Measurements from ENCODE around the gene QRICH1. TPM values are rescaled to one million over a fixed set of nuclear protein-coding genes. Genes with fewer than 3 reads are reported as not detected.

QRICH1 gene
- total RNA-seq, 4 donors from 2014 or later: 61.1 to 132 (median 99.7) TPM

GRCh38 chr3:49121132-49121736, 27.4 kb upstream of the QRICH1 start:
- Histone ChIP-seq H3K4me1 (peaks cover 4 to 14% (median 8%) of the 10 kb centered on the region in 4 donors), H3K4me3 (peak overlapping the region; percentile 96 to 100 (median 96)), H3K27ac (peak overlapping the region; percentile 92 to 97 (median 93)), H3K27me3 (no peaks in the 10 kb centered on the region), H3K36me3 (peaks cover 0 to 68% (median 0%) of the 10 kb centered on the region in 3 donors), H3K9me3 (no peaks in the 10 kb centered on the region)
- peak in 1 of 3 donors; percentile 49 for DNase-seq
- TF ChIP-seq, protein P1, sequence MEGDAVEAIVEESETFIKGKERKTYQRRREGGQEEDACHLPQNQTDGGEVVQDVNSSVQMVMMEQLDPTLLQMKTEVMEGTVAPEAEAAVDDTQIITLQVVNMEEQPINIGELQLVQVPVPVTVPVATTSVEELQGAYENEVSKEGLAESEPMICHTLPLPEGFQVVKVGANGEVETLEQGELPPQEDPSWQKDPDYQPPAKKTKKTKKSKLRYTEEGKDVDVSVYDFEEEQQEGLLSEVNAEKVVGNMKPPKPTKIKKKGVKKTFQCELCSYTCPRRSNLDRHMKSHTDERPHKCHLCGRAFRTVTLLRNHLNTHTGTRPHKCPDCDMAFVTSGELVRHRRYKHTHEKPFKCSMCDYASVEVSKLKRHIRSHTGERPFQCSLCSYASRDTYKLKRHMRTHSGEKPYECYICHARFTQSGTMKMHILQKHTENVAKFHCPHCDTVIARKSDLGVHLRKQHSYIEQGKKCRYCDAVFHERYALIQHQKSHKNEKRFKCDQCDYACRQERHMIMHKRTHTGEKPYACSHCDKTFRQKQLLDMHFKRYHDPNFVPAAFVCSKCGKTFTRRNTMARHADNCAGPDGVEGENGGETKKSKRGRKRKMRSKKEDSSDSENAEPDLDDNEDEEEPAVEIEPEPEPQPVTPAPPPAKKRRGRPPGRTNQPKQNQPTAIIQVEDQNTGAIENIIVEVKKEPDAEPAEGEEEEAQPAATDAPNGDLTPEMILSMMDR (IDR thresholded peaks at IDR 0.05): no peak
- TF ChIP-seq POLR2A (IDR thresholded peaks at IDR 0.05): no peak

GRCh38 chr3:49120438-49121131, 26.7 kb upstream of the QRICH1 start, which contains the start of gene USP19:
TSS of gene USP19 (minus strand) at chr3:49120823. CDS start at chr3:49119145, 1,678 bp downstream.
- peak; percentile 85 for TF ChIP-seq POLR2A (IDR thresholded peaks at IDR 0.05)
- TF ChIP-seq, protein P1 (IDR thresholded peaks at IDR 0.05): no peak
- H3K27me3 ChIP-seq: no peaks in the 10 kb centered on the region
- peaks cover 0 to 68% (median 0%) of the 10 kb centered on the region in 3 donors for H3K36me3 ChIP-seq
- H3K4me1 ChIP-seq: peaks cover 4 to 14% (median 8%) of the 10 kb centered on the region in 4 donors
- DNase-seq: peak; percentile 96 to 98 (median 98)
- no peaks in the 10 kb centered on the region for H3K9me3 ChIP-seq
- H3K4me3 ChIP-seq: peak within 1 kb of the TSS; percentile 96 to 100 (median 96)
- peak within 1 kb of the TSS; percentile 92 to 97 (median 93) for H3K27ac ChIP-seq

DNA sequence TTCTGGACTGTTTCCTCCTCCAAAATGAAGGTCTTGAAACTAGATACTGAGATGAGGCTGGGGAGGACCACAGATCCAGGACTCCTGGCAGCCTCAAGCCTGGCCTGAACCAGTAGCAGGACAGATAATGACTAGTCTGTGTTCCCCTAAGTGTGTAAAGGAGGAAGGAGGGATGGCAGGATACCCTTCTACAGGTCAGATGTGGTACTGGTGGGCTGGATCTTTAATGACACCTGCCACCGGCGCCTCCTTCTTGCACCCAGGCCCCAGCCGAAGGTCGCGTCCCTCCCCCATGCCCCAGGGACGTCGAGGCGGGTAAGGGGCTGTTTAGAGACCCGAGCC, 26.2 kb upstream of the QRICH1 start:
- Histone ChIP-seq H3K27me3 (no peaks in the 10 kb centered on the region), H3K36me3 (peaks cover 0 to 68% (median 0%) of the 10 kb centered on the region in 3 donors), H3K9me3 (no peaks in the 10 kb centered on the region), H3K27ac (peak overlapping the region; percentile 92 to 97 (median 93)), H3K4me1 (peaks cover 4 to 14% (median 8%) of the 10 kb centered on the region in 4 donors), H3K4me3 (peak overlapping the region; percentile 96 to 100 (median 96))
- no peak for TF ChIP-seq POLR2A (IDR thresholded peaks at IDR 0.05)
- TF ChIP-seq, protein P1 (IDR thresholded peaks at IDR 0.05): peak in 1 of 6 experiments; percentile 5
- no peak for DNase-seq

DNA sequence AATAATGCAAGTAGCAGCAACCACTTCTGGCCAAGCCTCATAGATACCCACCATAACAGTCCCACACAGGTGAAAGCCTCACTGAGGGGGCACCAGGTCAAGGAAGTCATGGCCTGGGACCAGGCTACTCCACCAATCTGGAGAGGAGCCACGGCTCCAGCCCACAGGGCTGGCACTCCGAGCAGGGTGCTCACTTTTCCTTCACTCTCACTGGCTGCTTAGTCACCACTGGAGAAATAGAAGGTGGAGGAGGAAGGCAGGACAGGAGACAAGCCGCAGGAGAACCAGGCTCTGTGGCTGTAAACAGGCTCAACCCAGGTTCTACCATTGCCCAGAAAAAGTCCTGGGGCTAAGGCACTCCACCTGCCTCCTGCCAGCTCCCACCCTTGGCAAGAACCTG, 25.6 kb upstream of the QRICH1 start:
- H3K27me3 ChIP-seq: no peaks in the 10 kb centered on the region
- peaks cover 4 to 14% (median 8%) of the 10 kb centered on the region in 4 donors for H3K4me1 ChIP-seq
- no peak for DNase-seq
- peak overlapping the region in 2 of 4 donors; percentile 97 to 100 for H3K4me3 ChIP-seq
- peak overlapping the region in 3 of 4 donors; percentile 92 to 97 (median 93) for H3K27ac ChIP-seq
- no peaks in the 10 kb centered on the region for H3K9me3 ChIP-seq
- TF ChIP-seq POLR2A (IDR thresholded peaks at IDR 0.05): no peak
- TF ChIP-seq, protein P1 (IDR thresholded peaks at IDR 0.05): no peak
- H3K36me3 ChIP-seq: peaks cover 0 to 68% (median 0%) of the 10 kb centered on the region in 3 donors

DNA sequence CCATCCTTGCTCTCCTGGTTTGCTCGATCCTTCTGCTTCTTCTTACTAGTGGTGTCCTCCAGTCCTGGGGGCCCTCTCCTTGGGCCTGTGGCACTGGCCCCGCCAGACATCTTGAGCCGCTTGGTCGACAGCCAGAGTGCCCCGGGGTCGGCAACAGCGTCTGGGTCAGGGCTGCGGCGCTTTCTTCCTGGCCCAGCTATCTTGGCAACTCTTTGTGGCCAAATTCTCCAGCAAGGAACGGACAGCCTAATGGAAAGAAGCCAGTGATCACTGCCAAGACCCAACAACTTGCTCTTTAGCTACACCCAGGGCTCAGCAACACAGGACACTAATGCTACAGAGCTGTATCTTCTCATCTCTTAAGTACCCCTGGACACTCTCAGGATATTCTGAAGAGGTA, 25.2 kb upstream of the QRICH1 start:
- Histone ChIP-seq H3K4me1 (peaks cover 4 to 14% (median 8%) of the 10 kb centered on the region in 4 donors), H3K36me3 (peaks cover 0 to 68% (median 0%) of the 10 kb centered on the region in 3 donors), H3K27me3 (no peaks in the 10 kb centered on the region), H3K4me3 (peak overlapping the region in 1 of 4 donors; percentile 97), H3K27ac (peak overlapping the region in 2 of 4 donors; percentile 92 to 97), H3K9me3 (no peaks in the 10 kb centered on the region)
- TF ChIP-seq, protein P1 (IDR thresholded peaks at IDR 0.05): no peak
- no peak for TF ChIP-seq POLR2A (IDR thresholded peaks at IDR 0.05)
- no peak for DNase-seq
